ENCODE measurements around the gene SRGAP3. TPM values are rescaled to one million over a fixed set of nuclear protein-coding genes. Genes with fewer than 3 reads are reported as not detected.

The SRGAP3 gene
- total and polyA plus RNA-seq, 10 of the 15 experiments (the other 5 are each of a cell fraction or from before 2014, with no cell fraction given): 0.32 to 1.7 (median 0.99) TPM

- Histone ChIP-seq H3K9ac (ENCODE audit: control insufficient read depth, insufficient read depth, low read length) (no peak overlapping the region), H3K27me3 (replicated peaks in 1 of 2; ENCODE audit: control insufficient read depth in 2 of 2, insufficient read depth in 2 of 2, low read length in 1 of 2) (no peaks in the 10 kb centered on the region), H3K79me2 (ENCODE audit: control insufficient read depth, insufficient read depth, low read length) (no peaks in the 10 kb centered on the region), H3K4me1 (ENCODE audit: control insufficient read depth, insufficient read depth, low read length) (peaks cover 7% of the 10 kb centered on the region; the same call in 1 of the 2 replicates), H3K9me3 (replicated peaks; ENCODE audit: control insufficient read depth, insufficient read depth, low read length) (no peaks in the 10 kb centered on the region), H4K20me1 (ENCODE audit: control insufficient read depth, insufficient read depth) (no peaks in the 10 kb centered on the region), H3K4me2 (ENCODE audit: control insufficient read depth, insufficient read depth) (no peak overlapping the region), H3K27ac (ENCODE audit: control insufficient read depth, insufficient read depth) (no peak overlapping the region), H3K36me3 (ENCODE audit: control insufficient read depth in 2 of 2, insufficient read depth in 2 of 2, low read length in 1 of 2) (no peaks in the 10 kb centered on the region), H3K4me3 (no peak overlapping the region), H2AFZ (ENCODE audit: control insufficient read depth, low read depth, low read length) (no peak overlapping the region)
- FAIRE-seq: no peak
- POLR2A ChIA-PET: interaction anchor here (0.5 kb wide), 1 partner anchor 1015 kb away, joined by 6 read pairs; no protein-coding TSS in a partner anchor
- CTCF ChIA-PET: no interaction called here
- BruUV-seq (replicated peaks): no TSS peak
- intact Hi-C loops (cut with micrococcal nuclease; ENCODE audit: unreplicated experiment): no loop called here
- 84% methylated on average over 12 of the region's 12 CpGs for WGBS (ENCODE audit: insufficient coverage, insufficient replicate concordance, low lambda C conversion rate, missing lambda C conversion rate)
- in situ Hi-C loops (cut with MboI): no loop called here
- SMC1A ChIA-PET (ENCODE audit: uncharacterized antibody, unreplicated experiment): no interaction called here
- RAD21 ChIA-PET (ENCODE audit: unreplicated experiment): no interaction called here
- ATAC-seq: no peak
- no peak for TF ChIP-seq SIX5 (IDR thresholded peaks at IDR 0.05; ENCODE audit: low read depth, low read length, severe bottlenecking)
- TF ChIP-seq CHD1 (IDR thresholded peaks at IDR 0.05; ENCODE audit: low read depth, low read length): no peak
- DNase-seq (ENCODE audit: low read depth, low spot score): no peak
These were observed 147.0 kb downstream of the SRGAP3 start for GRCh38 chr3:9102240-9102981.

- no TSS peak for BruUV-seq (replicated peaks)
- Histone ChIP-seq H3K79me2 (ENCODE audit: control insufficient read depth, insufficient read depth, low read length) (no peaks in the 10 kb centered on the region), H3K4me1 (ENCODE audit: control insufficient read depth, insufficient read depth, low read length) (peaks cover 7% of the 10 kb centered on the region; the same call in 1 of the 2 replicates), H3K9me3 (replicated peaks; ENCODE audit: control insufficient read depth, insufficient read depth, low read length) (no peaks in the 10 kb centered on the region), H3K36me3 (ENCODE audit: control insufficient read depth in 2 of 2, insufficient read depth in 2 of 2, low read length in 1 of 2) (no peaks in the 10 kb centered on the region), H3K4me3 (no peak overlapping the region), H3K9ac (ENCODE audit: control insufficient read depth, insufficient read depth, low read length) (no peak overlapping the region), H4K20me1 (ENCODE audit: control insufficient read depth, insufficient read depth) (no peaks in the 10 kb centered on the region), H3K27me3 (replicated peaks in 1 of 2; ENCODE audit: control insufficient read depth in 2 of 2, insufficient read depth in 2 of 2, low read length in 1 of 2) (no peaks in the 10 kb centered on the region), H3K27ac (ENCODE audit: control insufficient read depth, insufficient read depth) (no peak overlapping the region), H2AFZ (ENCODE audit: control insufficient read depth, low read depth, low read length) (no peak overlapping the region), H3K4me2 (ENCODE audit: control insufficient read depth, insufficient read depth) (no peak overlapping the region)
- ChIA-PET SMC1A (ENCODE audit: uncharacterized antibody, unreplicated experiment) (no interaction called here), POLR2A (no interaction called here), RAD21 (ENCODE audit: unreplicated experiment) (no interaction called here), CTCF (no interaction called here)
- intact Hi-C loops (cut with micrococcal nuclease; ENCODE audit: unreplicated experiment) (no loop called here), in situ Hi-C loops (cut with MboI) (no loop called here)
- WGBS (ENCODE audit: insufficient coverage, insufficient replicate concordance, low lambda C conversion rate, missing lambda C conversion rate): 79% methylated on average over 12 of the region's 12 CpGs
- ATAC-seq (no peak), FAIRE-seq (no peak), DNase-seq (ENCODE audit: low read depth, low spot score) (no peak)
- TF ChIP-seq BMI1 (IDR thresholded peaks at IDR 0.05; ENCODE audit: borderline replicate concordance) (no peak), PKNOX1 (IDR thresholded peaks at IDR 0.05) (no peak), KAT2A (conservative IDR thresholded peaks at IDR 0.05; ENCODE audit: control insufficient read depth, low read depth, low read length) (no peak), USF2 (IDR thresholded peaks at IDR 0.05; ENCODE audit: borderline replicate concordance, low read depth, low read length) (no peak), ATF7 (IDR thresholded peaks at IDR 0.05; ENCODE audit: low read depth) (no peak), BHLHE40 (IDR thresholded peaks at IDR 0.05; ENCODE audit: borderline replicate concordance in 1 of 2, low read depth in 2 of 2, low read length in 1 of 2) (peak in 1 of 2 experiments; percentile 17; a peak in 1 of 4 replicates), STAT1 (conservative IDR thresholded peaks at IDR 0.05) (no peak), CHD4 (IDR thresholded peaks at IDR 0.05) (no peak), POLR2AphosphoS2 (IDR thresholded peaks at IDR 0.05; ENCODE audit: low read depth, low read length) (no peak), YY1 (IDR thresholded peaks at IDR 0.05; ENCODE audit: low read depth, low read length) (no peak), STAT3 (IDR thresholded peaks at IDR 0.05; ENCODE audit: low read depth, low read length) (no peak), CHD1 (IDR thresholded peaks at IDR 0.05; ENCODE audit: low read depth, low read length) (no peak), RUNX3 (IDR thresholded peaks at IDR 0.05; ENCODE audit: low read length) (no peak)
These were observed 148.2 kb downstream of the SRGAP3 start for GRCh38 chr3:9101286-9101685.
